Neural progenitor cell (in vitro differentiated cells): Measurements from ENCODE around the gene TOMM70.

Experiments
- EZH2 ChIP-seq: fragments of 200-600 bp; sonication (generic); IDR thresholded peaks from 2 replicates; pipeline ENCODE4 v1.6.1; 2017; ENCODE audit warnings: antibody characterized with exemption, mild to moderate bottlenecking, moderate library complexity
- TF ChIP-seq, protein P1 (sequence below): fragments of 200-600 bp; sonication (generic); IDR thresholded peaks from 2 replicates; pipeline ENCODE4 v1.5.1; 2017; ENCODE audit warnings: antibody characterized with exemption, mild to moderate bottlenecking

- TF ChIP-seq, protein P1, sequence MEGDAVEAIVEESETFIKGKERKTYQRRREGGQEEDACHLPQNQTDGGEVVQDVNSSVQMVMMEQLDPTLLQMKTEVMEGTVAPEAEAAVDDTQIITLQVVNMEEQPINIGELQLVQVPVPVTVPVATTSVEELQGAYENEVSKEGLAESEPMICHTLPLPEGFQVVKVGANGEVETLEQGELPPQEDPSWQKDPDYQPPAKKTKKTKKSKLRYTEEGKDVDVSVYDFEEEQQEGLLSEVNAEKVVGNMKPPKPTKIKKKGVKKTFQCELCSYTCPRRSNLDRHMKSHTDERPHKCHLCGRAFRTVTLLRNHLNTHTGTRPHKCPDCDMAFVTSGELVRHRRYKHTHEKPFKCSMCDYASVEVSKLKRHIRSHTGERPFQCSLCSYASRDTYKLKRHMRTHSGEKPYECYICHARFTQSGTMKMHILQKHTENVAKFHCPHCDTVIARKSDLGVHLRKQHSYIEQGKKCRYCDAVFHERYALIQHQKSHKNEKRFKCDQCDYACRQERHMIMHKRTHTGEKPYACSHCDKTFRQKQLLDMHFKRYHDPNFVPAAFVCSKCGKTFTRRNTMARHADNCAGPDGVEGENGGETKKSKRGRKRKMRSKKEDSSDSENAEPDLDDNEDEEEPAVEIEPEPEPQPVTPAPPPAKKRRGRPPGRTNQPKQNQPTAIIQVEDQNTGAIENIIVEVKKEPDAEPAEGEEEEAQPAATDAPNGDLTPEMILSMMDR = no peak
- no peak for TF ChIP-seq EZH2
Measured at GRCh38 chr3:100319951-100320350, 80.9 kb downstream of the TOMM70 start.
